Spleen (tissue), 7 donors: Measurements from ENCODE around the gene PTPRN2.

Source experiments
- POLR2A ChIP-seq, 3 donors: fragments of 450-650 bp; IDR thresholded peaks; one replicate each; pipeline ENCODE4 v1.5.1; 2017; ENCODE audit warnings: antibody characterized with exemption in 3 of 3, mild to moderate bottlenecking in 1 of 3
- POLR2AphosphoS5 ChIP-seq, 3 donors: sonication (generic); formaldehyde crosslinking; IDR thresholded peaks; one replicate each; pipeline ENCODE4 v1.5.1; 2017; ENCODE audit warnings: antibody characterized with exemption in 3 of 3
- TF ChIP-seq, protein P1 (sequence below), 11 experiments: fragments of 200-600 bp in 7 of 11; fragments of 450-650 bp in 4 of 11; sonication (generic) in 4 of 11; IDR thresholded peaks in 8 of 11; conservative IDR thresholded peaks in 3 of 11; 1 replicate in 7 of 11; 2 replicates in 4 of 11; pipeline versions ENCODE4 v1.4.0 to v1.8.0; 2016 to 2021; ENCODE audit warnings: antibody characterized with exemption in 11 of 11, inconsistent platforms in 4 of 11, mild to moderate bottlenecking in 1 of 11
- donor health status: DM: no; HTN: no; CAD: no; lungs with moderate emphysema.
- donor health status: DM: no; HTN: no; CAD: no.
- donor health status: DM: no; HTN: no; CAD: no.

DNA sequence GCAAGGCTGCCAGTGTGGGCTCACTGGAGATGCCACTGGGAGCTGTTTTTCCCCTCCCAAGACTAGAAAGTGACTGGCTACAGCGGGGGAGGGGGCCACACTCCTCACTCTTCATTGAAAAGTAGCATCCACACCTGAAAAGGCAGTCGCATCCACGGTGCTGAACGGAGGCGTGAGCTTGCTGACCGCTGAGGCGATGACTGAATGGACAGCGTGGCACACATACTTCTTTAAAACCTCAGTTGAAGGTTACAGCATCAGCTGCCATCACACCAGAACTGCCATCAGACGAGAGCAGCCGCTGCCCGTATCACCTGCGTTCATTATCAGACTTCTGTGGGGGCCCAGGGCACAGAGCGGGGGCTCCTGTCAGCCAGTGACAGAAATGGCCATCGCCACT lies 923.6 kb downstream of the PTPRN2 start:
- TF ChIP-seq POLR2A (IDR thresholded peaks at IDR 0.05) = no peak
- TF ChIP-seq, protein P1, sequence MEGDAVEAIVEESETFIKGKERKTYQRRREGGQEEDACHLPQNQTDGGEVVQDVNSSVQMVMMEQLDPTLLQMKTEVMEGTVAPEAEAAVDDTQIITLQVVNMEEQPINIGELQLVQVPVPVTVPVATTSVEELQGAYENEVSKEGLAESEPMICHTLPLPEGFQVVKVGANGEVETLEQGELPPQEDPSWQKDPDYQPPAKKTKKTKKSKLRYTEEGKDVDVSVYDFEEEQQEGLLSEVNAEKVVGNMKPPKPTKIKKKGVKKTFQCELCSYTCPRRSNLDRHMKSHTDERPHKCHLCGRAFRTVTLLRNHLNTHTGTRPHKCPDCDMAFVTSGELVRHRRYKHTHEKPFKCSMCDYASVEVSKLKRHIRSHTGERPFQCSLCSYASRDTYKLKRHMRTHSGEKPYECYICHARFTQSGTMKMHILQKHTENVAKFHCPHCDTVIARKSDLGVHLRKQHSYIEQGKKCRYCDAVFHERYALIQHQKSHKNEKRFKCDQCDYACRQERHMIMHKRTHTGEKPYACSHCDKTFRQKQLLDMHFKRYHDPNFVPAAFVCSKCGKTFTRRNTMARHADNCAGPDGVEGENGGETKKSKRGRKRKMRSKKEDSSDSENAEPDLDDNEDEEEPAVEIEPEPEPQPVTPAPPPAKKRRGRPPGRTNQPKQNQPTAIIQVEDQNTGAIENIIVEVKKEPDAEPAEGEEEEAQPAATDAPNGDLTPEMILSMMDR (IDR thresholded peaks at IDR 0.05 in 8 of 11, conservative IDR thresholded peaks at IDR 0.05 in 3 of 11) = no peak
- no peak for TF ChIP-seq POLR2AphosphoS5 (IDR thresholded peaks at IDR 0.05)
